ENCODE results near the gene SYF2. TPM values are rescaled to one million over a fixed set of nuclear protein-coding genes. Genes with fewer than 3 reads are reported as not detected.
A peak's percentile ranks its signal among the peaks of the same experiment; 100 is the strongest.

SYF2 gene
- total and polyA plus RNA-seq, 2 of the 13 experiments (the other 11 are each of a cell fraction or from before 2014, with no cell fraction given): 17.8 to 34.1 TPM

GRCh38 chr1:25247024-25247828 is 14.9 kb upstream of the SYF2 start, which contains the start of gene RSRP1 (continued):
- TF ChIP-seq ZNF615 (CRISPR knock-in tag; IDR thresholded peaks at IDR 0.05; ENCODE audit: borderline replicate concordance) (no peak), ZSCAN29 (CRISPR knock-in tag; conservative IDR thresholded peaks at IDR 0.05) (peak; percentile 41; the same call in 1 of the 2 replicates), ZNF547 (CRISPR knock-in tag; IDR thresholded peaks at IDR 0.05) (peak; percentile 81), ZNF589 (CRISPR knock-in tag; conservative IDR thresholded peaks at IDR 0.05) (peak; percentile 91), MEF2D (CRISPR knock-in tag; IDR thresholded peaks at IDR 0.05) (peak; percentile 17; the same call in 1 of the 2 replicates), SOX5 (CRISPR knock-in tag; IDR thresholded peaks at IDR 0.05; ENCODE audit: borderline replicate concordance) (peak; percentile 76), KAT8 (CRISPR knock-in tag; IDR thresholded peaks at IDR 0.05) (peak; percentile 89), DNMT1 (CRISPR knock-in tag; IDR thresholded peaks at IDR 0.05) (no peak), ZHX1 (CRISPR knock-in tag; IDR thresholded peaks at IDR 0.05; ENCODE audit: low read depth) (0 out of 2 replicates have a peak, but pooled peaks have one; percentile 77), ZNF441 (CRISPR knock-in tag; IDR thresholded peaks at IDR 0.05; ENCODE audit: borderline replicate concordance) (peak; percentile 17; the same call in 1 of the 2 replicates), DMAP1 (CRISPR knock-in tag; IDR thresholded peaks at IDR 0.05) (peak; percentile 90), LCORL (IDR thresholded peaks at IDR 0.05) (no peak), LCORL (CRISPR knock-in tag; IDR thresholded peaks at IDR 0.05) (peak; percentile 42; the same call in 1 of the 2 replicates), HNRNPLL (IDR thresholded peaks at IDR 0.05; ENCODE audit: low read depth, low read length, poor library complexity, severe bottlenecking) (peak; percentile 67), ZSCAN30 (CRISPR knock-in tag; IDR thresholded peaks at IDR 0.05) (no peak), SSRP1 (CRISPR knock-in tag; IDR thresholded peaks at IDR 0.05) (peak; percentile 99), HNRNPK (IDR thresholded peaks at IDR 0.05; ENCODE audit: low read depth, low read length, poor library complexity, severe bottlenecking) (peak; percentile 7), ZNF432 (CRISPR knock-in tag; IDR thresholded peaks at IDR 0.05; ENCODE audit: borderline replicate concordance) (no peak), BRCA1 (CRISPR knock-in tag; IDR thresholded peaks at IDR 0.05) (no peak; the same call in 1 of the 2 replicates), SAP130 (CRISPR knock-in tag; IDR thresholded peaks at IDR 0.05; ENCODE audit: low read depth) (peak; percentile 91), ZNF839 (CRISPR knock-in tag; IDR thresholded peaks at IDR 0.05; ENCODE audit: borderline replicate concordance) (no peak)
- TF ChIP-seq, protein P1, sequence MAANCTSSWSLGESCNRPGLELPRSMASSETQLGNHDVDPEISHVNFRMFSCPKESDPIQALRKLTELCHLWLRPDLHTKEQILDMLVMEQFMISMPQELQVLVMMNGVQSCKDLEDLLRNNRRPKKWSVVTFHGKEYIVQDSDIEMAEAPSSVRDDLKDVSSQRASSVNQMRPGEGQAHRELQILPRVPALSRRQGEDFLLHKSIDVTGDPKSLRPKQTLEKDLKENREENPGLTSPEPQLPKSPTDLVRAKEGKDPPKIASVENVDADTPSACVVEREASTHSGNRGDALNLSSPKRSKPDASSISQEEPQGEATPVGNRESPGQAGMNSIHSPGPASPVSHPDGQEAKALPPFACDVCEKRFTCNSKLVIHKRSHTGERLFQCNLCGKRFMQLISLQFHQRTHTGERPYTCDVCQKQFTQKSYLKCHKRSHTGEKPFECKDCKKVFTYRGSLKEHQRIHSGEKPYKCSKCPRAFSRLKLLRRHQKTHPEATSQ (CRISPR knock-in tag; IDR thresholded peaks at IDR 0.05; ENCODE audit: borderline replicate concordance): peak; percentile 67; the same call in 1 of the 2 replicates
- TF ChIP-seq, protein P2, sequence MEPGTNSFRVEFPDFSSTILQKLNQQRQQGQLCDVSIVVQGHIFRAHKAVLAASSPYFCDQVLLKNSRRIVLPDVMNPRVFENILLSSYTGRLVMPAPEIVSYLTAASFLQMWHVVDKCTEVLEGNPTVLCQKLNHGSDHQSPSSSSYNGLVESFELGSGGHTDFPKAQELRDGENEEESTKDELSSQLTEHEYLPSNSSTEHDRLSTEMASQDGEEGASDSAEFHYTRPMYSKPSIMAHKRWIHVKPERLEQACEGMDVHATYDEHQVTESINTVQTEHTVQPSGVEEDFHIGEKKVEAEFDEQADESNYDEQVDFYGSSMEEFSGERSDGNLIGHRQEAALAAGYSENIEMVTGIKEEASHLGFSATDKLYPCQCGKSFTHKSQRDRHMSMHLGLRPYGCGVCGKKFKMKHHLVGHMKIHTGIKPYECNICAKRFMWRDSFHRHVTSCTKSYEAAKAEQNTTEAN (CRISPR knock-in tag; conservative IDR thresholded peaks at IDR 0.05): 0 out of 2 replicates have a peak, but pooled peaks have one; percentile 26
- TF ChIP-seq, protein P3, sequence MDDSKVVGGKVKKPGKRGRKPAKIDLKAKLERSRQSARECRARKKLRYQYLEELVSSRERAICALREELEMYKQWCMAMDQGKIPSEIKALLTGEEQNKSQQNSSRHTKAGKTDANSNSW (CRISPR knock-in tag; IDR thresholded peaks at IDR 0.05; ENCODE audit: borderline replicate concordance): peak; percentile 78; the same call in 1 of the 2 replicates

Data from HepG2 (cell line).